ENCODE measurements around the gene NR4A1.

The NR4A1 gene

DNA sequence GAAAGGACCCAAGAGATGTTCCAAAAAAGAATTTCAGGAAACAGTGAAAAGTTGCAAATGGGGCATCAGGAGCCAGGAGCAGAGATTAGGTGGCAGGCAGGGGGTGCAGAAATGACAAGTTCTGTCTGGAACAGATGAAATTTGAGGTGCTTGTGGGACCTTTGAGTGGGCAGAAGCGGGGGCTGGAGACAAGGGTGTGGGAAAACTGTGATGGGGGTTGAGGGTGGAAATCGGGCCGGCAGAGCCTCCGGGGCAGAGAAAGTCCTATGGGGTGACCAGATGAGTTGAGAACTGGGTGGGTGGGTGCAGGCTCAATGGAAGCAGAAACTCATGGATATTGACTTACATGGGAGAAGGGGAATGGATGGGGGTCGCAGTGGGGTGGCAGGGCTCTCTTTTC lies 1.6 kb upstream of the NR4A1 start:
- no peak overlapping the region for H3K4me3 ChIP-seq (ENCODE audit: low read depth, low read length)
- TF ChIP-seq, protein P1, sequence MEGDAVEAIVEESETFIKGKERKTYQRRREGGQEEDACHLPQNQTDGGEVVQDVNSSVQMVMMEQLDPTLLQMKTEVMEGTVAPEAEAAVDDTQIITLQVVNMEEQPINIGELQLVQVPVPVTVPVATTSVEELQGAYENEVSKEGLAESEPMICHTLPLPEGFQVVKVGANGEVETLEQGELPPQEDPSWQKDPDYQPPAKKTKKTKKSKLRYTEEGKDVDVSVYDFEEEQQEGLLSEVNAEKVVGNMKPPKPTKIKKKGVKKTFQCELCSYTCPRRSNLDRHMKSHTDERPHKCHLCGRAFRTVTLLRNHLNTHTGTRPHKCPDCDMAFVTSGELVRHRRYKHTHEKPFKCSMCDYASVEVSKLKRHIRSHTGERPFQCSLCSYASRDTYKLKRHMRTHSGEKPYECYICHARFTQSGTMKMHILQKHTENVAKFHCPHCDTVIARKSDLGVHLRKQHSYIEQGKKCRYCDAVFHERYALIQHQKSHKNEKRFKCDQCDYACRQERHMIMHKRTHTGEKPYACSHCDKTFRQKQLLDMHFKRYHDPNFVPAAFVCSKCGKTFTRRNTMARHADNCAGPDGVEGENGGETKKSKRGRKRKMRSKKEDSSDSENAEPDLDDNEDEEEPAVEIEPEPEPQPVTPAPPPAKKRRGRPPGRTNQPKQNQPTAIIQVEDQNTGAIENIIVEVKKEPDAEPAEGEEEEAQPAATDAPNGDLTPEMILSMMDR (IDR thresholded peaks at IDR 0.05; ENCODE audit: control insufficient read depth, extremely low read depth, insufficient read depth): no peak
- no peak for DNase-seq (ENCODE audit: low read depth)

DNA sequence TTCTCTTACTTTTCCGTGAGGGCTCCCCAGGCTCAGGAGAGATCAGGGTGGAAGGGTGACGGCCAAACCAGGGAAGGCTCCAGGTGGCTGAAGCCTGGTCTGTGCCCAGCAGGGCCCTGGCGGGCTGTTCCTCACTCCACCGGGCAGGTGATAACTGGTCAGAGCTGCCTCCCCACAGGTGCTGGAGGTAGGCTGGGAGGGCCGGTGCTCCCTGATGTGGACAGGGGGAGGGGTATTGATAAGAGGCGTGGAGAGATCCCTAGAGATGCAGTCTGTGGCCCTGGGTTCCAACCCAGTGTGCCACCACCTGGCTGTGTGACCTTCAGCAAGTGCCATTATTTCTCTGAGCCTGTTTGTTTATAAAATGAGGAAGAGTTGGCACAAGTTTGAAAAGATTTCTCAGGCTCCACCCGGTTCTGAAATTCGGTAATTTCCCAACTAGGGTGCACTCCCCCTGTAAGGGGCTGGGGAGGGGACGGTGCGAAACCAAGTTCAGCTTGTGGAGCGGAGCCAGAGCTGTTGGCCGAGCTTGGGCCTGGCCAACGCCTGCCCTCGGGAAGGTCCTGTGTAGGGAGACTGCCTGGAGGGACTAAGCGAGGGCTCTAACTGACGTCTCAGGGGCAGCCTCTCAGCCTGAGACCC lies 1.0 kb upstream of the NR4A1 start:
- TF ChIP-seq, protein P1 (IDR thresholded peaks at IDR 0.05; ENCODE audit: control insufficient read depth, extremely low read depth, insufficient read depth): no peak
- peak overlapping the region; percentile 83 for H3K4me3 ChIP-seq (ENCODE audit: low read depth, low read length)
- no peak for DNase-seq (ENCODE audit: low read depth)

DNA sequence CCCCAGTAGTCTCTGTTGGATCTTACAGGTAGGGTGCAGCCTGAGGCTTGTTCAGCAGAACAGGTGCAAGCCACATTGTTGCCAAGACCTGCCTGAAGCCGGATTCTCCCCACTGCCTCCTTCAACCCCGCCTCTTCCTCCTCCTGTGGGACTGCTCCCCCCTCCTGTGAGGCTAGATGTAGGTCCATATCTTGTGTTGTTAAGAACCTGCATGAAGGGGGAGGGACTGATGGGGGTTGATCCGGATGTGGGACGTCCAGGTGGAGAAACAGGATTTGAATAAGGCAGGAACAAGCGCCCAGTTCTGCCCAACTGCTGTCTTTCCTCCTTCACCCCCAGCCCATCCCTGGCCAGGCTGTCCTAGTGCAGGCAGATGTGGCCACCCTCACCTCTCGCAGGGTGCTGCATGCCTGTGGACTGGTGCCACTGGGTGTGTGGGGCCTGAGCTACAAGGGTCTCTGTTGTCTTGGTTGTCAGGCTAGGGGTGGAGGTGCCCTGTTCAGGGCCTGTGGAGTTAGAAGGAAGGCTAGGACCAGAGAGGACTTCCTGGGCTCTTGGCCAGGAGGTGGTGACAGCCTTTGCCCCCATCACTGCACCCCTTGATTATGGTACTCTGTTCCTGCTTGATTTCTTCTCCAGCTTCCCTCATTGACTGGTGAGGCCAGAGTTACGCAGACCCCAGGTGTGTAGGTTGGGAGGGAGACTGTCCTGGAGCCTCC lies 1.4 kb downstream of the NR4A1 start:
- peak; percentile 90 for DNase-seq (ENCODE audit: low read depth)
- H3K4me3 ChIP-seq (ENCODE audit: low read depth, low read length): peak overlapping the region; percentile 83
- TF ChIP-seq, protein P1 (IDR thresholded peaks at IDR 0.05; ENCODE audit: control insufficient read depth, extremely low read depth, insufficient read depth): no peak

DNA sequence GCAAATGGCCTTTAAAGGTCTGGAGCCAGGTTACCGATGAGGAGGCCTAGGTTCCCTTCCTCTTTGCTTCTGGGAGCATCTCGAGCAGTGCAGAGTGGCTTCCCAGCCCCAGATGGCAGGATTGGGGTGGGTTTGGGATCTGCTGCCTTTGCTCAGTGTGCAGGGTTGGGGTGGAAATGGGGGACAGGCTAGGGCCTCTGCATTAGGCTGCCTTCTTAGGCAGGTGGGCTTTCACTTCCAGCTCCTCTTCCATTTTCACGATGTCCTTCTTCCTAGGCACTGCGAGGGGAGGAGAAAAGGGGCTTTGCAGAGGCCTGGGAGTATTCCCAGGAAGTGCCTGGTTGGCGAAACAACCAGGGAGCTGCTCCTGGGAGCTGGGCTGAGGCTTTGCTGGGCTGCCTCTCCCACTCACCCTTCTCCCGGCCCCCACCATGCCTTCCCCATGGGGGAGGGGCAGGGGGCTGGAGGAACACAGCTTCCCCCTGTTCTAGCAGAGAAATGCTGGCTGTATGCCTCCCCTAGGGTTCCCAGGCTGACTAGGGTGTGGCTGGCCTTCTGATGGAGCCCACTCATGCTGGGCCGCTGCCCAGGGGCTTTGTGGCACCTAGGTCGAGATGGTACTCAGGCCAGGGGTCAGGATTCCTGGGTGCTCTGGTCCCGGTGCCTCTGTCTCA lies 2.4 kb downstream of the NR4A1 start:
- TF ChIP-seq, protein P1 (IDR thresholded peaks at IDR 0.05; ENCODE audit: control insufficient read depth, extremely low read depth, insufficient read depth): no peak
- DNase-seq (ENCODE audit: low read depth): no peak
- H3K4me3 ChIP-seq (ENCODE audit: low read depth, low read length): no peak overlapping the region

DNA sequence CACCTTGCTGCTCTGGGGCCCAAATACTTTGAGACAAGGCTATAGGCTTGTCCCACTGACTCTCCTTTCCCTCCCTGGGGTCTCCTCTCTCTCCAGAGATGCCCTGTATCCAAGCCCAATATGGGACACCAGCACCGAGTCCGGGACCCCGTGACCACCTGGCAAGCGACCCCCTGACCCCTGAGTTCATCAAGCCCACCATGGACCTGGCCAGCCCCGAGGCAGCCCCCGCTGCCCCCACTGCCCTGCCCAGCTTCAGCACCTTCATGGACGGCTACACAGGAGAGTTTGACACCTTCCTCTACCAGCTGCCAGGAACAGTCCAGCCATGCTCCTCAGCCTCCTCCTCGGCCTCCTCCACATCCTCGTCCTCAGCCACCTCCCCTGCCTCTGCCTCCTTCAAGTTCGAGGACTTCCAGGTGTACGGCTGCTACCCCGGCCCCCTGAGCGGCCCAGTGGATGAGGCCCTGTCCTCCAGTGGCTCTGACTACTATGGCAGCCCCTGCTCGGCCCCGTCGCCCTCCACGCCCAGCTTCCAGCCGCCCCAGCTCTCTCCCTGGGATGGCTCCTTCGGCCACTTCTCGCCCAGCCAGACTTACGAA lies 3.1 kb downstream of the NR4A1 start:
- DNase-seq (ENCODE audit: low read depth): no peak
- no peak overlapping the region for H3K4me3 ChIP-seq (ENCODE audit: low read depth, low read length)
- TF ChIP-seq, protein P1 (IDR thresholded peaks at IDR 0.05; ENCODE audit: control insufficient read depth, extremely low read depth, insufficient read depth): no peak

DNA sequence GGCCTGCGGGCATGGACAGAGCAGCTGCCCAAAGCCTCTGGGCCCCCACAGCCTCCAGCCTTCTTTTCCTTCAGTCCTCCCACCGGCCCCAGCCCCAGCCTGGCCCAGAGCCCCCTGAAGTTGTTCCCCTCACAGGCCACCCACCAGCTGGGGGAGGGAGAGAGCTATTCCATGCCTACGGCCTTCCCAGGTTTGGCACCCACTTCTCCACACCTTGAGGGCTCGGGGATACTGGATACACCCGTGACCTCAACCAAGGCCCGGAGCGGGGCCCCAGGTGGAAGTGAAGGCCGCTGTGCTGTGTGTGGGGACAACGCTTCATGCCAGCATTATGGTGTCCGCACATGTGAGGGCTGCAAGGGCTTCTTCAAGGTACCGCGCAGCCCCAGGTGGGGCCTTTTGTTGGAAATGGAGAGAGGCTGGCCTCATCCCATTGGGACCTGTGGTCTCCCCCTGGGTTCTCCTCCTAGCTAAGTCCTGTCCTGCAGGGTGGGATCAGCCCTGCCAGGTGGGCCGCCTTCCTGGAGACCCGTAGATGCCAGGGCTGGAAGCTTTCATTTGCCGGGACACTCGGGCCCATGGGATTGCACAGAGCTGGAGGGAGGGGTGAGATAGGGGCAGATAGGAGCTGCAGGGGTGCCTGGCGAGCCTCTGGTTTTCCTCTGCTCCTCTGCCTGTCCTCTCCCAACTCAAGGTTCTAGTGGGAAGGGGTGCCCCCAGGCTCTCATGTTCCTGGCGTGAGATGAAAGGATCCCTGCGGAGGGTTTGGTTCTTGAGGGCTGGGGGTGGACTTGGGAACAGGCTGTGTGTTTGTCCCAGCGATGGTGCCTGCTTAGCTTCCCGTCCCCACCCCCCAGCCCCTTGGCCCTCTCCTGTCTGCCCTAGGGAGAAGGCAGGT lies 3.8 kb downstream of the NR4A1 start:
- no peak for DNase-seq (ENCODE audit: low read depth)
- TF ChIP-seq, protein P1 (IDR thresholded peaks at IDR 0.05; ENCODE audit: control insufficient read depth, extremely low read depth, insufficient read depth): no peak
- H3K4me3 ChIP-seq (ENCODE audit: low read depth, low read length): no peak overlapping the region

Measured in LNCaP clone FGC (cell line).